RPMI7951 (cell line): ENCODE results near the gene MAD1L1. TPM values are rescaled to one million over a fixed set of nuclear protein-coding genes. Genes with fewer than 3 reads are reported as not detected.

Experiments used
- DNase-seq: peaks from one replicate; pipeline ENCODE4 v3.0.0-alpha.2; 2012; ENCODE audit warnings: low read depth
- total RNA-seq: library from RNA; depleted of rRNA; stranded (reverse); fragments of >200 nt; shearing (Covaris generic); gene quantifications from 2 replicates; pipeline ENCODE4 v1.2.3, GENCODE V29; 2014

MAD1L1 gene
- total RNA-seq, 1 experiment from 2014 or later = 133 TPM

DNA sequence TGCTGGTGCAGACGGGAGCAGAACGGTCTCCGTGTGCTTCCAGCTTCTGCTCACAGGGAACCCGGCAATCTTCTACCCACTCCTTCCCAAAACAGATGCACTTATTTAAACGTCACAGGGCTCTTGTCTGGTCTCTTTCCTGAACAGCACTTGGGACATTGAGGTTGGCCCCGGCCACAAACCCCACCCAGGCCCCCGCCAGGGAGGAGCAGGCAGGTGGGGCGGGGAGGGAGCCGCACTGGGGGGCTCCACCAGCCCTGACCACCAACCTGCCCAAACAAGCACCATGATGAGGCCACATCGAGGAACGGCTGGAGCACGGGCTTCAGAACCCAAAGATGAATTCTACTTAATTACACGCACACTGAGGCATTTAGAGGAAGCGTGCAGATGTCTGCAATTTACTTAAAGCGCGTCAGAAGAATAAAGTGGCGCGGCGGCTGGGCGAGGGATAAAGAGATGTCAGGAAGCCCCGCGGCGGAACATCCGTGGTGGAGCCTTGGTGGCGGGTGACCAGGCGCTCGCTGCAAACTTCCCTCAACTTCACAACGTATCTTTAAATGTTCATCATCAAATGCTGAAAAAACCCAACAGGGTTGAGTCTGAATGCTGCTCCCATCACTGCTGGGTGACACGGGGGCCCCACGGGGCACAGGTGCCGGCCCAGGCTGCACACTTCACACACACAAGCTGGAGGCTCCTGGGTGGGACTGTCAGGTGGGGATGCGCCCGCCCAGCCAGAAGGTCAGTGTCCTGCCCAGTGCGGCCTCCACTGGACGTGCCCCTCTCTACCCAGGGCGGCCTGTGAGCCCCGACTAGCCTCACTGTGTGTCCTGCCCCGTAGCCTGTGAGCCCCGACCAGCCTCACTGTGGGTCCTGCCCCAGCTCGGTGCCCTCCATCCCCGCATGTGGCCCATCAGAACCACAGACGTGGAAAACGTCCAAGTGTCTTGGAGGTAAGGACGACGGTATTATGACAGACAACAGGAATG is 279.2 kb downstream of the MAD1L1 start:
- DNase-seq = no peak

DNA sequence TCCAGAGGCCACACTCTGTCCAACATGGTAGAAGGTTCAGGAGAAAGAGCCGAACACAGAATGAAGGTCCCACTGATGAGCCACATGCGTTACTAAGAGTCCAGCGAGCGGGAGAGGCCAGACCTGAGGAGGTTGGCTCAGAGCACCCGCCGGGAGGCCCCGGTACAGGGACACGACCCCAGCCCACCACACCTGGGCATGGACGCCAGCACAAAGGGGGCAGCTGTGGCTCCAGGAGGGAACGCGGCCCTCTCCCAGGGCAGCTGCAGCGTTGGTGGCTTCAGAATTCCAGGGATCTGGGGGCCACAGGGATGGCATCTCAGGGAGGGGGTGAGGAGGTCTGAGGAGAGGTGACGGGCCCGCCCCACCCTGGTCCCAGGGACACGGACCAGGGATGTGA is 280.0 kb downstream of the MAD1L1 start:
- no peak for DNase-seq

DNA sequence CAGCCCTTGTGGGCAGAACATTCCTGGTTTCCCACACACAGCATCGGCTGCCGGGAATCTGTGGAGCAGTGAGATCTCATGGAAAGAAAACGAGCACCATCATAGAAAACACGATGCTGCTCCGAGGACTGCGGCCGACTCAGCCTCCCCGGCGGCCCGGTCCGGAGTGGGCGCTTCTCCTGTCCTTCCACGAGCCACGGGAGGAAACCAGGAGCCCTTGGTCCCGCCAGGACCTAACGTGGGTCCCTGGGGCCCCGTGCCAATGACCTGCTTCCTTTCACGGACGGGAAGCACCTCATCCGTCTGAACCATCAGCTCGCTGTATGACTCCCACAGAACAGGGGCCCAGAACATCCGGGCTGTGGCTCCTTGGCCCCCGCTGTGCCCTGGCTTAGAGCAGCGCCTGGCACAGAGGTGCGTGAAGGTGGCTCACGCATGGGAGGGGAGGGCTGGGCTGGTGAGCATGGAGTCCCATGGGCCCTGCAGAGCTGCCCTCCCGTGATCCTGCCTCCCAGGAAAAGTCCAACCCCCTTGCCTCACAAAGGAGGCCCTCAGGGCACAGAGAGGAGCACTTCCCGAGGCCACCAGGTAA is 280.5 kb downstream of the MAD1L1 start:
- DNase-seq = no peak

DNA sequence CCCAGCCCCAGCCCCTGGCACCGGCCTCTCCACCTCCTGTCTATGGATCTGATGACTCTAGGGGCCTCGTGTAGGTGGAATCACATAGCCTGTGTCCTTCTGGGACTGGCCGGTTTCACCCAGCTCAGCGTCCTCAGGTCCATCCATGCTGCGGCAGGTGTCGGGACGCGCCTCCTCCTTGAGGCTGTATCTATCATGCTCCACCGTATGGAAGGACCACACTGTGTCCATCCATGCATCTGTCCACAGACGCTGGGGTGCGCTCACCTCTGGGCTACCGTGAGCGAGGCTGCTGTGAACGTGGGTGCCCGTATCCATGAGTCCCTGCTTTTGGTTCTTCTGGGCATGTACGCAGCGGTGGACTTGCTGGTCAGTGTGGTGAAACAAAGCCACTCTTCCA is 281.1 kb downstream of the MAD1L1 start:
- no peak for DNase-seq

DNA sequence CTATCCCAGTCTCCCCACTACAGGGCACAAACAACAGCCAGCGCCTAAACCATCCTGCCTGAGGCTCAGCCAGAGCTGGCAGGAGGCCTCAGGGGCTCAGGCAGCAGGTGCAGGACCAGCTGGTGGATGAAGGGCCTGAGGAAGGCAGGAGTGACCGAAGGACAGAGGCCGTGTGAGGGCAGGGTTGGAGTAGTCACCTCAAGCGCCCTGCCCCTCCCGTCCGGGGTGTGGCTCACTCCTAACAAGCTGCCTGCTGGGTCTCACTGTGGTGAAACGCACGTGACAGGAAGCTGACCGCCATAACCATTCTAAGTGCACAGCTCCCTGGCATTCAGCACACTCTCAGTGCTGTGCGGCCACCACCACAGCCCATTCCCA is 281.6 kb downstream of the MAD1L1 start:
- peak; percentile 78 for DNase-seq

DNA sequence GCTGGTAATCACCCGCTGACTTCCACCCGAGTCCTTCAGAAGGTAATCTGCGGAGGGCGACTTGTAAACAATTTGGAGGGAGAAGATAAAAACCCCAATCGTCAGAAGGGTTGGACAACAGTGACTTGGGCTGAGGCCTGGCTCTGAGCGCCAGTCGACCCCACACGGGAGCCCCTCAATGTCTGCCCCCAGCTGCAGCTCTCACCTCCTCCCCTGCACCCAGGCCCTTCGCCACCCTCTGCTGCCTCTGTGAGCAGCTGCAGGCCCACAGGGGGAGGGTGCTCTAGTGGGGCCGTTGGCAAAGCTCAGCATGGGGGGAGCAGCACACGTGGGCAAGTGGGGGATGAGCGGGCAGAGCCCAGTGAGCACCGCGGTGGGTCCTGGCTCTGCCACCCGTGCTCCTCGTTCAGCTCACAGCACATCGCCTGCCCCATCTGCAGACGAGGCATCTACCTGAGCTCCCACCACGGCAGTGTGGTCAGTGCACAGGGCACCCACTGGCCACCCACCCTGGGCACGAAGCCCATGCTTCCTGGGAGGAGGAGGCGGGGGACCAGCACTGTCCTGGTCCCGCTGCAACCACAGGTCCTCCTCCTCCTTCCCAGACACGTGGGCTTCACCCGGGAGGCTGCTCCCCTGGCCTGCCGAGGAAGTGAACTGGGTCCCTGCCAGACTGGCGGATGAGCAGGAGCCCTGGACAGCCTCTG is 282.1 kb downstream of the MAD1L1 start:
- DNase-seq = no peak

DNA sequence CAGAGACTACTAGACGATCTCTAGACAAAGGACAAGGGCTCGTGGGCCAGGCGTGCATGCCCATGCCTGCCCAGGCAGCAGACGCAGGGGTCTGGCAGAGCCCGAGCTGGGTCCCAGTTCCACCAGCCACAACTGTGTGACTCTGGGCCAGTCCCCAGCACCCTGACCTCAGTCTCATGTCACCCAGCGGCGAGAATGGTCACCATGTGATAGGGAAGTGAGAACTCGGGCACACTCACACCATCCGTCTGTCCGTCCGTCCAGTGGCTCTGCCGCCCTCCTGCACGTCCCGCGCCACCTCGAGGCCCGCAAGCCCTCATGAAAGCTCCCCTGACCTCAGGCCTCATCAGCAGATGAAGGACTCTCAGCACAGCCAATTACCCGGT is 282.7 kb downstream of the MAD1L1 start:
- DNase-seq = no peak

DNA sequence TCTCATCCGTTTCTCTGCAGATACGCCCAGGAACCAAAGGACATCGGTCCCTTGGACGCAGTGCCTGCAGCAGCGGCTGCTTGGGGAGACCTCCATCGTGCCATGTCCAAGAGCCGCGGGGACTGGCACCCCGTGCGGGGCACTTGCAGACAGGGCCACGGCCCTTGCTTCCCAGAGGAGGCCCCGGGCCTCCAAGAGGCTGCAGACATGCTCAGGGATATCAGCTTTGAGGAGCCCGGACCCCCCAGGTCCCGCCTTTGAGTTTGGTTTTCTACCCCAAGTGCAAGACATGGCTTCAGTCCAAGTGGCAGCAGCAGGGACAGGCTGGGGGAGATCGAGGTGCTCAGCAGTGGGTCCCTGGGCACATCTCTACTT is 283.1 kb downstream of the MAD1L1 start:
- no peak for DNase-seq

DNA sequence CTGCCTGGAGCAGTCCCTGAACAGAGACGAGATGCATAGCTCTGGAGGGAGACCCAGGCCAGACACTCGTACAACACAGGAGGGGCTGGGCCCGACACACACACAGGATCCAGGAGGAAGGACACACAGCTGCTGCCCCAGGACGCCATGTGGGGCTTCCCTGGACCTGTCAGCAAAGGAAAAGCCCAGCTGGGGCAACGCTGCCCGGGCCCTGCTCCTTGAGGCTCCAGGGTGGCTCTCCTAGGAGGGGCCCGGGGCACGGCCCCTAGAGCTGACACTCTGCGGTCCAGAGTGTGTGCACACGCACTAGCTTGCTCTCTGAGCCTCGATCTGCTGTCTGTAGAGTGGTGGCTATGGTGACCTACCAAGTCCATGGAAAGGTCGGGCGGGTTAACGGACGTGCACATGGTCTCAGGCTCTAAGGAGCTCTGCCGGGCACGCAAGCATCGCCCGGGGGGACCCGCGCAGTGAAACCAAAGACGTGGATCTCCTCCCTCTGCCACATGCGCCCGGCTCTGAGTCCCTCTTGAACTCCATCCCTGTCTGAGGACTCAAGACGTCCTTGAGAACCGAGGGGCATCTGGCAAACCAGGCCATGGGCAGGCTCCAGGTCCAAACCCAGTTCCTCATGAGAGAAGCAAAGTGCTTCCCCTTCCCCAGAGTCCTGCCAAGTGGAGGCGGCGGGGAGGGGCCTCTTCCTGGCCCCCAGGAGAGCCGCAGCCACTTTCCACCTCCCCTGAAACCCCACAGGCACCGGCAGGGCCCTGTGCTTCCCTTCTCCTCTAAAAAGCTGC is 283.7 kb downstream of the MAD1L1 start:
- DNase-seq = no peak

DNA sequence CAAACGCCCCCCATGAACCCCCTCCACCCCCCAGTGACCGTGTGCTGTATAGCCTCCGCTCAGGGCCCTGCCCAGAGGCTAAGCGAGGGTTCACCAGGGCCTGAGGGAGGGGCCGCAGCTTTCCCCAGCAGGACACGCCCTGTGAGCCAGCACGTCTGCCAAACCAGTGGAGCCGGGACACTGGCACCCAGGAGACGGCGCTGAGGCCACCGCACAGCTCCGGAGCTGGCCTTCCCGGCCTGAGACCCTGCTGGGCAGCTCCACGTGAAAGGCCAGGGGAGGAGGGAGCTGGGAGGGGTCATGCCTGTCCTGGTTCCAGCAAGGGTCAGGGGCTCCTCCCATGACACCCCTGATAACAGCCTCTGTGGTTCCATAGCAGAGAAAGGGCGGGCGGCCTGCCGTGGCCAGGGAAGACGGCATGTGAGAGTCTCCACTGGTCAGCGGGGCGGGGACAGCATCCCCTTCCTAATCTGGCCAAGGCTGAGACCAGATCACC is 284.4 kb downstream of the MAD1L1 start:
- DNase-seq = no peak

DNA sequence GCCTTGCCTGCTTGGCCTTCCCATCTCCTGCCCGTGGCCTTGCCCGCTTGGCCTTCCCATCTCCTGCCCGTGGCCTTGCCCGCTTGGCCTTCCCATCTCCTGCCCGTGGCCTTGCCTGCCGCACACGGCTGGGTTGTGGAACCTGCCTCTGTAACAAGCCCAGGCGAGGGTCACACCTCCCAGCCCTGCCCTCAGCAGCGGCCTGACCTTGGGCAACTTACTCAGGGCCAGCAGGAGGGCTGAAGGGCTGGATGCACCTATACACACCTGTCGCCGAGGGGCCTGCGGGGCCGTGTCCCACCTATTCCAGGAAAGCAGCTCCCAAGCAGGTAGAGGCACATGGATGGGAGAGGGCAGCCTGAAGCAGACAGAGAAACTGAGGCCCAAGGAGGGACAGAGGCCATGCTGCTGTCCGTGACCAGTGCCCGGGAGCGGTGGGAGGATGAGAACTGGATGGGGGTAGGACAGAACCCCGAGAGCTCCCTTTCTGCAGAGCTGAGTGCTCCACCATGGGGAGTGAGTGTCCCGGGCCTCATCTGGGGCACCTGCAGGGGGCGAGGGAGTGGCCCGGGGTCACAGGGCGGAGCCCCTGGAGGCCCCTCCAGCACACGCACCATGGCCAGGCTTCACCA is 285.0 kb downstream of the MAD1L1 start:
- DNase-seq = no peak

DNA sequence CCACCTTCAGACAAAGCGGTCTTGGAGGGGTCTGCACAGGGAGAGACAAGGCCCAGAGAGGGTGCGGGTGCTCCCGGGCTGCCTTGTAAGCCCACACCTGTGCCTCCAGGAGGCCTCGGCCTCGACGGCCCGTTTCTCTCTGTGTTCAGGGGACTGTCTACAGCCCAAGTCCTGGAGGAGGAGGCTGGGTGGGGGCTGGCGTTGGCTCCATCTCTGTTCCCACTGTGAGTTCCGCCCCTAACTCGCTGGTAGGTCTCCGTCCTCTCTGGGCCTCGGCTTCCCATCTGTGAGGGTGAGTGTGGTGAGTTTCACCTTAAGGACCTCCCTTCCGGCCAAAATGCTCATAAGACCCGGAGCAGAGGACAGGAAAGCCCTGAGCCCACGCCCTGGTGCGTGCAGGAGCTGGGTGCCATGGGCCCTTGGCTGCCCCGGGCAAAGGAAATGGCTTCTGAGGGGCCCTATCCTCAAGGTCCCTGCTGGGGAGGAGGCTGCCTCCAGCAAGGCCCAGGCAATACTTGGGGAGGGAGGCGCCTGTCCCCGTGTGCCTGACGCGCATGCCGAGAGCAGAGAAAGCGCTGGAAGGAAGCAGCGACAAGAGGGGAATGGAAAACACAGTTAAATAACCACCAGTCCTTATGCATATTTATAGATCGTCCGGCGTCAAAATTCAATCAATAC is 285.8 kb downstream of the MAD1L1 start:
- DNase-seq = no peak

DNA sequence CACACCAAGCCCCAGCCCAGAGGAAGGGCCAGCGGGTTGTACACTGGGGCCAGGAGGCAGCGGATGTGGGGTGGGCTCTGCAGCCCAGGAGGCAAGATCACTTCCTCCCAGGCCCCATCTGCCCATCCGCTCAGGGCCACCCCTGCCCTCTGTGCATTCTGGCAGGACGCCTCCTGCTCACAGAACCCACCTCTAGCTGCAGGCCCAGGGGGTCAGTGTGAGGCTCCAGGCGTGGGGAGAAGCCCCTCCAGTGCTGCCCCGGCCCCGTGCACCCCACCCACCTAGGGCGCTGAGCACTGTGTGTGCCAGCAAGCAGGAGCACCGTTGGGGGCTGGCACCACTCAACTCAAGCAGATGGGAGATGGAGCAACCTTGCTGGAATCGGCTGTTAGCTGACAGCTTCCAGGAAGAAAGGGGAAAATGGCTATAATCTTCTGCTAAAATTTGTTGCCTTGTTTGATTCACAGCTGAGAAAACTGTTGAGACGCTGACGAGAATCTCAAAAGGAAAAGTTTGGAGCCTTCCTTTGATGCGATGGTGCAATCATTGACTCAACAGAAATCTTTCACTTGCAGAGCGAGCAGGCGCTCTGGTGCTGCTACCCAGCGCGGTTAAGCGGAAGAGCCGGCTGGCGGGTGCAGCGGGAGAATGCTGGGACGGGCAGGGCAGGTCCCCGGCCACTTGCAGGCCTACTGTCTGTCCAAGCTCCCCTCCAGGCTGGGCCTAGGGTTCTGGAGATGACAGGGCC is 286.5 kb downstream of the MAD1L1 start:
- DNase-seq = no peak

DNA sequence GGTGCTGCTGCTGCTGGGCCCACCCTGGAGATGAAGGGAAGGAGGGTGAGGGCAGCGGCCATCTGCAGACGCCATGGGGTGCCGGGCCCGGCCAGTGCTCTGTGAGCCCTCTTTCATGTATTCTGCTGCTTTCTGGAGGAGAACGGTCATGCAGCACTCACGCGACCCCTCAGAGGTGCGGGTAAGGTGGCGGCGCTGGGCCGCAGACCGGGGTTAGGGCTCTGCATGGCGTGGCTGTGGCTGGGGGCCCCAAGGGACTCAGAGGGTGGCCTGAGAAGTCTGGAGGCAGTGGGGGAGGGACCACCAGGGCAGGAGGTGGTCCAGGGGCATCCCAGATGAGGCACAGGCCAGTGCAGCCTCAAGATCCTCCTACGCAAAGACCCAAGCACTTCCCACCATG is 287.2 kb downstream of the MAD1L1 start:
- no peak for DNase-seq

DNA sequence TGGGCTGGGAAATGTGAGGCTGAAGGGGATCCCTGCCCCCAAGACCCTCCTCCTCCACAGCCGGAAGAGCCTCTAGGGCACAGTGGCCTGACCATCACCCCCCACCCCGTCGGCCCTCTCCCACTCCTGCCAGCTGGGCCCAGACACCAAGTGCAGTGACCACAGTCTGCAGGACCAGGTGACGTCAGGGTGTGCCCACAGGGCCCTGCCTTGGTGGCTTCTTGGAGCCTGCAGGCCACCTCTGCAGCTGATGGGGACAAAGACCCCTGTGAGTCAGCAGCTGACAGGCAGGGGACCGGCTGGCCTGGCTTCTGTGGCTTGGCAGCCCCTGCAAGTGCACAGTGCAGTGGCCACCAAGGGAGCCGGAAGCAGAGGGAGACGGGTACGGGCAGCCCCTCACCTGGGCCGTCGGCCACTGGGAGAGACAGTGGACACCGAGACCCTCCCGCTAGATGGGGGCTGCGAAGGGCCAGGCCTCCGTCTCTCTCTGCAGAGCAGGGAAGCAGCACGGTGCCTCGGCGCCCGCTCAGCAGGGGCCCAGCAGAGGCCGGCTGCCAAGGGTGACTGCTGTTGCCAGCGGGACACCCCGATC is 288.0 kb downstream of the MAD1L1 start:
- no peak for DNase-seq

DNA sequence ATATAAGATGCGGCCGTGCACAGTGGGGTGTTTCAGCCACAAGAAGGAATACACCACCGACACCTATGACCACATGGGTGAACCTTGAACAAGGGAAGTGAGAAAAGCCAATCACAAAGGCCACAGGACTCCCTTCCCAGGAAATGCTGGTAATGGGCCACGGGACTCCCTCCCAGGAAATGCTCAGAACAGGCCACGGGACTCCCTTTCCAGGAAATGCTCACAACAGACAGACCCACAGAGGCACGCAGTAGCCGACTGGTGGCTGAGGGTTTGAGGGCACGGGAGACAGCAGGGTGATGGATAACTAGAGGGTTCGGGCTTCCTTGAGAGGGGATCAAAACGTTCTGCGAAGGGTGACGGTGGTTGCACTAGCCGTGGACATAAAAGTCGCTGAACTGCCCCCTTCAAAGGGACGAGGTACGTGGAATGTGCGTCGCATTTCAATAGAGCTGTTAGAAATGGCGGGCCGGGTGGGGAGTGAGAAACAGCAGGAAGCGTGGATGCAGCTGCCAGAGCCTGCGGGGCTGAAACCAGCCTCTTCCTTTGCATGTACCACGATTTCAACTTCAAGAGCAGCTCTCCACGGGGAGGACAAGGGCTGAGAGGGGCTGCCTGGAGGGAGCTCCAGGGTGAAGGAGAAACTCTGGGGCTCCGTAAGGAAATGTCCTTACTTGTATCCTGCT is 288.7 kb downstream of the MAD1L1 start:
- DNase-seq = no peak

DNA sequence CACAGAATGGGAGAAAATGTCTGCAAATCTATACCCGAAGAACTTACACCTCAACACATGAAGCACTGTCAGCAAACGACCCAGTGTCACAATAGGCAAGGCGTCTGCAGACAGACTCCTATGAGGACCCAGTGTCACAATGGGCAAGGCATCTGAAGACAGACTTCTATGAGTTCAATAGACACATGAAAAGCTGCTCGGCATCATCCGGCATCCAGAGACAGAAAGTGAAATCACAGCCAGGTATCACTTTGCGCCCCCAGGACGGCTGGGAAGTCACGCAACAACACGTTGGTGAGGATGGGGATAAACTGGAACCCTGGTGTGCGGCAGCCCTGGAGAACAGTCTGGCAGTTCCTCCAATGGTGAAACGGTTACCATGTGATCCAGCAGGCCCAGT is 289.4 kb downstream of the MAD1L1 start:
- DNase-seq = no peak

DNA sequence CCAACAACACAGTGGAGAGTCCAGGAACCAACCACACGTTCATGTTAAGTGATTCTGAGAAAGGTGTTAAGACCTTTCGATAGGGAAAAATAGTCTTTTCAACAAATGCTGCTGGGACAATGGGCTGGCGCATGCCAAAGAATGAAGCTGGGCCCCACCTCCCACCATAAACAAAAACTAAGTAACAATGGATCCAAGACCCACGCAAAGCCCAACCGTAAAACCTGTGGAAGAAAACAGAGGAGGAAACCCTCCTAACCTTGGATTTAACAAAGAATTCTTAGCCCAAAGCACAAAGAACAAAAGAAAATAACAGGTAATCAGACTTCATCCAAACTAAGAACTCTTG is 289.8 kb downstream of the MAD1L1 start:
- no peak for DNase-seq
